ENCODE data around the gene ECT2L. TPM values are rescaled to one million over a fixed set of nuclear protein-coding genes. Genes with fewer than 3 reads are reported as not detected.

ECT2L gene
- total and polyA plus RNA-seq, 8 donors = 0.03 to 0.05 (median 0.03) TPM; not detected in 5

DNA sequence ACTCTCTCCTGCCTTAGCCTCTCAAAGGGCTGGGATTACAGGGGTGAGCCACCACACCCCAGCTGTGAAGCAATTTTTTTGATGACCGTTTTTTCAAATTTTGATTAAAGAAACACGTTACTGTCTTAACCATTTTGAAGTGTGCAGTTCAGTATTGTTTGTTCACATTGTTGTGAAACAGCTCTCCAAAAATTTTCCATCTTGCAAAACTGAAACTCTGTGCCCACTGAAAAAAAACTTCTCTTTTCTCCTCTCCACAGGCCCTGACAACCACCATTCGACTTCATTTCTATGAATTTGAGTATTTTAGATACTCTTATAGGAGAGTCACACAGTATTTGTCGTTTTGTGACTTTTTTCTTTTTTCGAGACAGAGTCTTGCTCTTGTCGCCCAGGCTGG is 53.9 kb downstream of the ECT2L start:
- 71 to 83% methylated on average over 6 of the region's 6 CpGs for WGBS, 2 donors
- ATAC-seq (no peak), DNase-seq (no peak), FAIRE-seq (no peak)
- Histone ChIP-seq H3K4me3 (no peak overlapping the region), H3K9me3 (no peaks in the 10 kb centered on the region), H3K4me1 (no peaks in the 10 kb centered on the region), H3K27me3 (no peaks in the 10 kb centered on the region), H3K27ac (no peak overlapping the region), H3K36me3 (no peaks in the 10 kb centered on the region)
- no peak for TF ChIP-seq CTCF (IDR thresholded peaks at IDR 0.05)
- intact Hi-C loops (cut with DNase I) = no loop called here

DNA sequence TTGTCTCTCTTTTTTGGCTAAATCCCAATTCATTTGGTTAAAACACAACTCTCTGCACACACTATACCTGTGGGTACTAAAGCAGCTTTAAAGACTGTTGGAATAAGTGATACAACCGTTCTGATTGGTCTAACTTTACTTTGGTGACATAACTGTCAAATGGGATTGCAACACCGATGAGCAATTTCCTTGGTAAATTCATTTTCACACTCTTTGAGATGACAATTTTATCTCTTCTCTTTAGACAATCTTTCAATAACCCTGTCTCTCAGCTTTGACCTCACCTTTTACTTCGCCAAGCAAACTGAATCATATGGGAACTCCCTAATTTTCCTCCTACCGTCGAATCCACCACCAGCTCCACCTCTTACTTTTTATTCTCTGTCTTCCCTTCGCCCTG is 60.8 kb downstream of the ECT2L start:
- no peak overlapping the region for H3K27ac ChIP-seq
- H3K9me3 ChIP-seq = no peaks in the 10 kb centered on the region
- H3K4me1 ChIP-seq = no peaks in the 10 kb centered on the region
- H3K36me3 ChIP-seq = no peaks in the 10 kb centered on the region
- H3K27me3 ChIP-seq = no peaks in the 10 kb centered on the region
- FAIRE-seq (no peak), DNase-seq (no peak), ATAC-seq (no peak)
- TF ChIP-seq CTCF (IDR thresholded peaks at IDR 0.05) = no peak
- intact Hi-C loops (cut with DNase I) = no loop called here
- WGBS, 2 donors = 73 to 76% methylated on average over 6 of the region's 6 CpGs
- no peak overlapping the region for H3K4me3 ChIP-seq

- WGBS, 2 donors = 56 to 65% methylated on average over 10 of the region's 10 CpGs
- Histone ChIP-seq H3K9me3 (no peaks in the 10 kb centered on the region), H3K36me3 (no peaks in the 10 kb centered on the region), H3K4me1 (no peaks in the 10 kb centered on the region), H3K27me3 (no peaks in the 10 kb centered on the region), H3K27ac (no peak overlapping the region), H3K4me3 (no peak overlapping the region)
- DNase-seq (no peak), ATAC-seq (no peak), FAIRE-seq (no peak)
- intact Hi-C loops (cut with DNase I) = no loop called here
- TF ChIP-seq CTCF (IDR thresholded peaks at IDR 0.05) = no peak
These were observed 61.9 kb downstream of the ECT2L start for GRCh38 chr6:138857775-138858174.

- H3K36me3 ChIP-seq = no peaks in the 10 kb centered on the region
- ATAC-seq (no peak), DNase-seq (no peak), FAIRE-seq (no peak)
- intact Hi-C loops (cut with DNase I) = no loop called here
- H3K9me3 ChIP-seq = no peaks in the 10 kb centered on the region
- no peak overlapping the region for H3K27ac ChIP-seq
- no peaks in the 10 kb centered on the region for H3K4me1 ChIP-seq
- H3K27me3 ChIP-seq = no peaks in the 10 kb centered on the region
- 65 to 67% methylated on average over 8 of the region's 8 CpGs for WGBS, 2 donors
- no peak for TF ChIP-seq CTCF (IDR thresholded peaks at IDR 0.05)
- H3K4me3 ChIP-seq = no peak overlapping the region
These were observed 66.6 kb downstream of the ECT2L start for GRCh38 chr6:138862456-138862855.

GRCh38 chr6:138863321-138863720 is 67.4 kb downstream of the ECT2L start:
- no peak for FAIRE-seq
- H3K9me3 ChIP-seq = no peaks in the 10 kb centered on the region
- intact Hi-C loops (cut with DNase I) = no loop called here
- no peak for ATAC-seq
- no peak for TF ChIP-seq CTCF (IDR thresholded peaks at IDR 0.05)
- no peak for DNase-seq
- no peaks in the 10 kb centered on the region for H3K36me3 ChIP-seq
- 72 to 83% methylated on average over 9 of the region's 9 CpGs for WGBS, 2 donors
- H3K4me1 ChIP-seq = no peaks in the 10 kb centered on the region
- H3K27ac ChIP-seq = no peak overlapping the region
- H3K4me3 ChIP-seq = no peak overlapping the region
- no peaks in the 10 kb centered on the region for H3K27me3 ChIP-seq

Measured in pancreas (tissue), 10 donors.